Vagina (tissue), 2 donors: Measurements from ENCODE around the gene FAM120B. TPM values are rescaled to one million over a fixed set of nuclear protein-coding genes. Genes with fewer than 3 reads are reported as not detected.

Experiments
- DNase-seq, 2 donors: peaks; one replicate each; pipeline ENCODE4 v3.0.0-alpha.2; 2017; ENCODE audit errors: extremely low spot score in 2 of 2
- H3K27ac ChIP-seq: fragments of 200-600 bp; sonication (generic); one replicate; pipeline ENCODE4 v1.5.1; 2019
- H3K27me3 ChIP-seq: fragments of 200-600 bp; sonication (generic); one replicate; pipeline ENCODE4 v1.5.1; 2019
- H3K36me3 ChIP-seq, 2 donors: fragments of 200-600 bp; sonication (generic); one replicate each; pipeline ENCODE4 v1.5.1; 2017 to 2019
- H3K4me1 ChIP-seq: fragments of 200-600 bp; sonication (generic); one replicate; pipeline ENCODE4 v1.5.1; 2019
- H3K4me3 ChIP-seq, 2 donors: fragments of 200-600 bp; sonication (generic); 1 replicate in 1 of 2; 2 replicates in 1 of 2; pipeline ENCODE4 v1.5.1; 2016 to 2019
- H3K9me3 ChIP-seq: fragments of 200-600 bp; sonication (generic); one replicate; pipeline ENCODE4 v1.5.1; 2019
- POLR2A ChIP-seq, 2 donors: fragments of 450-650 bp; IDR thresholded peaks; one replicate each; pipeline ENCODE4 v1.6.1; 2017; ENCODE audit warnings: antibody characterized with exemption in 2 of 2, mild to moderate bottlenecking in 2 of 2, moderate library complexity in 2 of 2
- POLR2AphosphoS5 ChIP-seq, 2 donors: sonication (generic); formaldehyde crosslinking; IDR thresholded peaks; one replicate each; pipeline ENCODE4 v1.9.0; 2017; ENCODE audit warnings: antibody characterized with exemption in 2 of 2, mild to moderate bottlenecking in 2 of 2, low read depth in 1 of 2; ENCODE audit not compliant: insufficient read depth in 1 of 2
- intact Hi-C: fragments of 100-400 bp; cut with DNase I; formaldehyde crosslinking; loops from one replicate; pipeline ENCODE4 v1.15.1; 2023
- total RNA-seq: library from RNA; depleted of rRNA; stranded (reverse); fragments of >200 nt; gene quantifications from one replicate; pipeline ENCODE4 v1.2.3, GENCODE V29; 2016
- TF ChIP-seq, protein P1 (sequence below), 3 experiments: fragments of 450-650 bp in 2 of 3; fragments of 200-600 bp in 1 of 3; sonication (generic) in 1 of 3; IDR thresholded peaks; one replicate each; pipeline ENCODE4 v1.5.1; 2017 to 2019; ENCODE audit warnings: antibody characterized with exemption in 3 of 3, mild to moderate bottlenecking in 2 of 3, moderate library complexity in 2 of 3

The FAM120B gene
- total RNA-seq, 1 donor from 2014 or later: 34.6 TPM

DNA sequence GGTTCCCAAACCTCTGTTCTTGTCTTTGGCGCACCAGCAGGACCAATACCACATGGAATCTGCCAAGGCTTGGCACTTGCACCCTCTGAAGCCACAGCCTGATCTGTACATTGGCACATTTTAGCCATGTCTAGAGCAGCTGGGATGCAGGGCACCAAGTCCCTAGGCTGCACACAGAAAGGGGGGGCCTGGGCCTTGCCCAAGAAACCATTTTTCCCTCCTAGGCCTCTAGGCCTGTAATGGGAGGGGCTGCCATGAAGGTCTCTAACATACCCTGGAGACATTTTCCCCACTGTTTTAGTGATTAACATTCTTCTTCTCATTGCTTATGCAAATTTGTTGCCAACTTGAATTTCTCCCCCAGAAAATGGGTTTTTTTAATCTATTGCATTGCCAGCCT, 5.4 kb upstream of the FAM120B start:
- DNase-seq: no peak
- no peaks in the 10 kb centered on the region for H3K9me3 ChIP-seq
- H3K36me3 ChIP-seq: no peaks in the 10 kb centered on the region
- peaks cover 7% of the 10 kb centered on the region for H3K27me3 ChIP-seq
- peaks cover 21% of the 10 kb centered on the region for H3K4me1 ChIP-seq
- TF ChIP-seq, protein P1, sequence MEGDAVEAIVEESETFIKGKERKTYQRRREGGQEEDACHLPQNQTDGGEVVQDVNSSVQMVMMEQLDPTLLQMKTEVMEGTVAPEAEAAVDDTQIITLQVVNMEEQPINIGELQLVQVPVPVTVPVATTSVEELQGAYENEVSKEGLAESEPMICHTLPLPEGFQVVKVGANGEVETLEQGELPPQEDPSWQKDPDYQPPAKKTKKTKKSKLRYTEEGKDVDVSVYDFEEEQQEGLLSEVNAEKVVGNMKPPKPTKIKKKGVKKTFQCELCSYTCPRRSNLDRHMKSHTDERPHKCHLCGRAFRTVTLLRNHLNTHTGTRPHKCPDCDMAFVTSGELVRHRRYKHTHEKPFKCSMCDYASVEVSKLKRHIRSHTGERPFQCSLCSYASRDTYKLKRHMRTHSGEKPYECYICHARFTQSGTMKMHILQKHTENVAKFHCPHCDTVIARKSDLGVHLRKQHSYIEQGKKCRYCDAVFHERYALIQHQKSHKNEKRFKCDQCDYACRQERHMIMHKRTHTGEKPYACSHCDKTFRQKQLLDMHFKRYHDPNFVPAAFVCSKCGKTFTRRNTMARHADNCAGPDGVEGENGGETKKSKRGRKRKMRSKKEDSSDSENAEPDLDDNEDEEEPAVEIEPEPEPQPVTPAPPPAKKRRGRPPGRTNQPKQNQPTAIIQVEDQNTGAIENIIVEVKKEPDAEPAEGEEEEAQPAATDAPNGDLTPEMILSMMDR (IDR thresholded peaks at IDR 0.05): no peak
- TF ChIP-seq POLR2AphosphoS5 (IDR thresholded peaks at IDR 0.05; ENCODE audit: insufficient read depth in 1 of 2, low read depth in 1 of 2) (no peak), POLR2A (IDR thresholded peaks at IDR 0.05) (no peak)
- H3K27ac ChIP-seq: no peak overlapping the region
- H3K4me3 ChIP-seq: no peak overlapping the region
- intact Hi-C loops: no loop called here

DNA sequence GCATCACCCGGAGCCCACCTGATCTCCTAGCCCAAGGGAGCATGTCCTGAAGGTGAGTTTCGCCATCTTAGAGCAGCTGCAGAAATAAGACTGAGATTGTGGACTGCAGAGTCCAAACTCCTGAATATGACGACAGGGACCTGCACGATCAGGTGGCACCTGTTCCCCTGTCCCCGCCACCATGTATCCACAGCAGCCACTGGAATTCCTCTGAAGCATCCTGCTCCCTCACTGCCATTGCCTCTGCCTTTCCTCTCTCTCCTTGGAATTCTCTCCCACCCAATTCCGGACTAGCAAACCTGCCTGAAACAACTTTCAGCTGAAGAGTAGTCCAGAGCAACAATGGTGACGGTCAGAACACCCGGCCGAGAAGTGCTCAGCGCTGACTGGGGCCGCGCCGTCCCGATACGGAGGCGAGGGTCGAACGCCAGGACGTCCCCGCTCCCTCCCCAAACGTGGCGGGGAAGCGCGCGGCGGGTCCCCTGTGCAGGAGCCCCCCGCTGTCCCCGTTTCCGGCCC, 694 bp upstream of the FAM120B start:
- H3K27me3 ChIP-seq: no peaks in the 10 kb centered on the region
- TF ChIP-seq POLR2A (IDR thresholded peaks at IDR 0.05): no peak
- no peak for TF ChIP-seq POLR2AphosphoS5 (IDR thresholded peaks at IDR 0.05; ENCODE audit: insufficient read depth in 1 of 2, low read depth in 1 of 2)
- TF ChIP-seq, protein P1 (IDR thresholded peaks at IDR 0.05): no peak
- intact Hi-C loops: no loop called here
- H3K4me3 ChIP-seq: peak overlapping the region; percentile 65 to 100
- no peak for DNase-seq
- H3K9me3 ChIP-seq: no peaks in the 10 kb centered on the region
- H3K27ac ChIP-seq: peak overlapping the region; percentile 84
- H3K36me3 ChIP-seq: no peaks in the 10 kb centered on the region
- H3K4me1 ChIP-seq: peaks cover 50% of the 10 kb centered on the region

DNA sequence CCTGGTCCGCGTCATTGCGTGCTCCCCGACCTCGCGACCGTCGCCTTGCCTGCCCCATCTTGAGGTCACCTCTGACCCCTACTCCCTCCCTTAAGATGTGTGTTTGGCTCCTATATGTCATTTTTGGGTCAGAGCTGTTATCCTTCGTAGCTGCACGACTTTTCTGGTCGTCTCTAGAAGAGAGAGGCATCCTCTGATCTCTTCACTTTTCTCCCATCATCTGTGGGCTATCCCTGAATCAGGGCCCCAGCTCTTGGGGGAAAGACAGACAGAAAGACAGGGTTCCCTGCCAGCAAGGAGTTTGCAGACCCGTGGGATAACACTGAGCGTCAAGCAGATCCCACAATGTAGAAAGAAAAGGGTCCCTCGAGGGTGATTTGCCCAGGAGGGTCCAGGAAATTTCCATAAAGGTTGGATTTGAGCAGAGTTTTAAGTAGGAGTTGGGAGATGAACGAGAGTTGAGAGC, 555 bp downstream of the FAM120B start:
- TF ChIP-seq, protein P1 (IDR thresholded peaks at IDR 0.05): no peak
- TF ChIP-seq POLR2A (IDR thresholded peaks at IDR 0.05) (no peak), POLR2AphosphoS5 (IDR thresholded peaks at IDR 0.05; ENCODE audit: insufficient read depth in 1 of 2, low read depth in 1 of 2) (no peak)
- intact Hi-C loops: no loop called here
- Histone ChIP-seq H3K27me3 (no peaks in the 10 kb centered on the region), H3K9me3 (no peaks in the 10 kb centered on the region), H3K27ac (peak overlapping the region; percentile 84), H3K4me1 (peaks cover 56% of the 10 kb centered on the region), H3K36me3 (no peaks in the 10 kb centered on the region), H3K4me3 (peak overlapping the region; percentile 65 to 100)
- DNase-seq: no peak

DNA sequence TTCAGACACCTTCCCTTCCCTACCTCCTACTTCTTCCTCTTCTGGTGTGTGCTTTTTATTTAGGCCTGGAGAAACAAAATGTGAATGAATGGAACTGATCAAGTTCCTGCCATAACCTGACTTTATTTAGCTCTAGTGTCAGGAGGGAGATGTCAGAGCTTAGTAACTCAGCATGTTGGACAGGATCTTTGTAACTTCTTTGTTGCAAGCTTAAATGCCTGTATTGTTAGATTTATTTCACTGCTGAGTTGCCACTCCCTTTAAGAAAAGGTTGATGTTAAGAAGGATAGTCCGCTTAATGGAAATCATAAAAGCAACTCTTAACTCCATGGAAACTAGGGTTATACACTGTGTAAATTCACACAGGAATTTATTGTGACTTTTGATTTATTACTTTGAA, 2.2 kb downstream of the FAM120B start:
- no peaks in the 10 kb centered on the region for H3K27me3 ChIP-seq
- no peaks in the 10 kb centered on the region for H3K36me3 ChIP-seq
- TF ChIP-seq POLR2A (IDR thresholded peaks at IDR 0.05) (no peak), POLR2AphosphoS5 (IDR thresholded peaks at IDR 0.05; ENCODE audit: insufficient read depth in 1 of 2, low read depth in 1 of 2) (no peak)
- TF ChIP-seq, protein P1 (IDR thresholded peaks at IDR 0.05): no peak
- no peak overlapping the region for H3K4me3 ChIP-seq
- H3K27ac ChIP-seq: no peak overlapping the region
- intact Hi-C loops: no loop called here
- no peaks in the 10 kb centered on the region for H3K9me3 ChIP-seq
- peaks cover 69% of the 10 kb centered on the region for H3K4me1 ChIP-seq
- DNase-seq: no peak

DNA sequence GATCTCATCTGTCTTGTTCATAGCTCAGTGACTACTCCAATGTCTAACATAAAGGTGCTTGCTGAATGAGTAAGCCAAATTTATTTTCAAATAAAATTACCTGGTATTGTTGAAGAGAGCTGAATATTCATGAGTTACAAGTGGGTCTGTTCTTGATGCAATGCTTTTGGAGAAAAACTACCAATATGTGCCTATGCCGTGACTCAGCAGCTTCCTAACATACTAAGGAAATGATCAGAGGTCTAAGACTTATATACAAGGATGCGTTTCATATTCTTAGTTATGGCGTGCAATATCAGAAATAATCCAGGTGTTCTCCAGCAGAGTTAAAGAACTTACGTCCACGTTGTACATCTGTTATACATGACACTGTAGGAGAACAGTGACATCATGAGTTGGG, 5.1 kb downstream of the FAM120B start:
- Histone ChIP-seq H3K36me3 (no peaks in the 10 kb centered on the region), H3K4me3 (no peak overlapping the region), H3K27me3 (no peaks in the 10 kb centered on the region), H3K9me3 (no peaks in the 10 kb centered on the region), H3K4me1 (peaks cover 72% of the 10 kb centered on the region), H3K27ac (no peak overlapping the region)
- intact Hi-C loops: no loop called here
- no peak for TF ChIP-seq POLR2A (IDR thresholded peaks at IDR 0.05)
- no peak for TF ChIP-seq POLR2AphosphoS5 (IDR thresholded peaks at IDR 0.05; ENCODE audit: insufficient read depth in 1 of 2, low read depth in 1 of 2)
- TF ChIP-seq, protein P1 (IDR thresholded peaks at IDR 0.05): no peak
- no peak for DNase-seq
